ENCODE data around the gene FOXP1. TPM values are rescaled to one million over a fixed set of nuclear protein-coding genes. Genes with fewer than 3 reads are reported as not detected.

FOXP1 gene
- total and polyA plus RNA-seq, 9 of the 15 experiments (the other 6 are each of a cell fraction or from before 2014, with no cell fraction given), result 7.7 to 34.5 (median 13.7) TPM

DNA sequence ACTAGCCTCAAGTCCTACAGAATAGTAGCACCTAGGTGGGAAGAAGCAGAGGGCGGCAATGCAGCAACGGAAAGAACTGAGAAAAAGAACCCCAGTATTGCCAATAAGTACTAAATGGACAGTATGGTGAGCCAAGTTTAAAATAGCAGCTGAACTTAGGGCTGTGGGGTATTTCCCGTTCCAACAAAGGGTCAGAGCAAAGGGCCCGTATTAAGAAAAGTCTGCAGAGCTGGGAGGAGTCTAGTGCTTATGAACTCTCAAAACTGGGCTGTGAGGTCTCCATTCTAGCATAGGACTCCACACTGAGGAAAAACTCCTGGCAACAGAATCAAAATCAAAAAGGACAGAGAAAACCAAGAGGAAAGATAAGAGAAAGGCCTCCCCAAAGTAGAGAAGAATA is 250.7 kb downstream of the FOXP1 start (continued):
- TF ChIP-seq, protein P1, sequence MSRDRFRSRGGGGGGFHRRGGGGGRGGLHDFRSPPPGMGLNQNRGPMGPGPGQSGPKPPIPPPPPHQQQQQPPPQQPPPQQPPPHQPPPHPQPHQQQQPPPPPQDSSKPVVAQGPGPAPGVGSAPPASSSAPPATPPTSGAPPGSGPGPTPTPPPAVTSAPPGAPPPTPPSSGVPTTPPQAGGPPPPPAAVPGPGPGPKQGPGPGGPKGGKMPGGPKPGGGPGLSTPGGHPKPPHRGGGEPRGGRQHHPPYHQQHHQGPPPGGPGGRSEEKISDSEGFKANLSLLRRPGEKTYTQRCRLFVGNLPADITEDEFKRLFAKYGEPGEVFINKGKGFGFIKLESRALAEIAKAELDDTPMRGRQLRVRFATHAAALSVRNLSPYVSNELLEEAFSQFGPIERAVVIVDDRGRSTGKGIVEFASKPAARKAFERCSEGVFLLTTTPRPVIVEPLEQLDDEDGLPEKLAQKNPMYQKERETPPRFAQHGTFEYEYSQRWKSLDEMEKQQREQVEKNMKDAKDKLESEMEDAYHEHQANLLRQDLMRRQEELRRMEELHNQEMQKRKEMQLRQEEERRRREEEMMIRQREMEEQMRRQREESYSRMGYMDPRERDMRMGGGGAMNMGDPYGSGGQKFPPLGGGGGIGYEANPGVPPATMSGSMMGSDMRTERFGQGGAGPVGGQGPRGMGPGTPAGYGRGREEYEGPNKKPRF (IDR thresholded peaks at IDR 0.05; ENCODE audit: low read depth, low read length), result no peak

DNA sequence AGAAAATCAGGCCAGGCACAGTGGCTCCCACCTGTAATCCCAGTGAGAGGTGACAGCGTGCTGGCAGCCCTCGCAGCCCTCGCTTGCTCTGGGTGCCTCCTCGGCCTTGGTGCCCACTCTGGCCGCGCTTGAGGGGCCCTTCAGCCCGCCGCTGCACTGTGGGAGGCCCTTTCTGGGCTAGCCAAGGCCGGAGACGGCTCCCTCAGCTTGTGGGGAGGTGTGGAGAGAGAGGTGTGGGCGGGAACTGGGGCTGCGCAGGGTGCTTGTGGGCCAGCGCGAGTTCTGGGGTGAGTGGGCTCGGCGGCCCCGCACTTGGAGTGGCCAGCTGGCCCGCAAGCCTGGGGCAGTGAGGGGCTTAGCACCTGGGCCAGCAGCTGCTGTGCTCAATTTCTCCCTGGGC is 252.6 kb downstream of the FOXP1 start:
- Histone ChIP-seq H4K20me1 (replicated peaks; ENCODE audit: control insufficient read depth, insufficient read depth, low read length) (no peaks in the 10 kb centered on the region), H3K79me2 (ENCODE audit: control insufficient read depth, insufficient read depth, low read length) (no peaks in the 10 kb centered on the region), H3K9ac (ENCODE audit: insufficient read depth in 1 of 2, low read depth in 2 of 2, low read length in 2 of 2) (no peak overlapping the region), H2AFZ (ENCODE audit: low read depth, low read length) (no peak overlapping the region), H3K36me3 (ENCODE audit: control insufficient read depth, insufficient read depth, low read length) (no peaks in the 10 kb centered on the region), H3K9me1 (ENCODE audit: control insufficient read depth, insufficient read depth, low read length) (no peaks in the 10 kb centered on the region), H3K4me1 (replicated peaks in 1 of 2; ENCODE audit: control insufficient read depth in 2 of 2, insufficient read depth in 2 of 2, low read length in 2 of 2) (no peaks in the 10 kb centered on the region), H3K27me3 (ENCODE audit: control insufficient read depth in 2 of 2, insufficient read depth in 2 of 2, low read length in 2 of 2) (no peaks in the 10 kb centered on the region), H3K4me2 (ENCODE audit: insufficient read depth, low read length) (no peak overlapping the region), H3K4me3 (no peak overlapping the region), H3K27ac (ENCODE audit: extremely low read depth, low read depth, low read length) (no peak overlapping the region), H3K9me3 (replicated peaks; ENCODE audit: control insufficient read depth, insufficient read depth, low read depth, low read length) (no peaks in the 10 kb centered on the region)
- no peak for DNase-seq (ENCODE audit: extremely low read depth in 1 of 4, low spot score in 3 of 4)
- ChIA-PET POLR2A (interaction anchor here (0.5 kb wide), 1 partner anchor 22 kb away, joined by 4 read pairs; no protein-coding TSS in a partner anchor), CTCF (ENCODE audit: low intra/inter-chr PET ratio) (no interaction called here)
- no peak for FAIRE-seq
- intact Hi-C loops (cut with micrococcal nuclease) (no loop called here), in situ Hi-C loops (cut with MboI) (no loop called here)
- no peak for ATAC-seq
- 88% methylated on average over 10 of the region's 18 CpGs for WGBS (ENCODE audit: insufficient coverage, low coverage, missing lambda C conversion rate)
- no TSS peak for BruUV-seq (replicated peaks)
- no peak for TF ChIP-seq RUNX1 (IDR thresholded peaks at IDR 0.05; ENCODE audit: low read depth)
- TF ChIP-seq, protein P2, sequence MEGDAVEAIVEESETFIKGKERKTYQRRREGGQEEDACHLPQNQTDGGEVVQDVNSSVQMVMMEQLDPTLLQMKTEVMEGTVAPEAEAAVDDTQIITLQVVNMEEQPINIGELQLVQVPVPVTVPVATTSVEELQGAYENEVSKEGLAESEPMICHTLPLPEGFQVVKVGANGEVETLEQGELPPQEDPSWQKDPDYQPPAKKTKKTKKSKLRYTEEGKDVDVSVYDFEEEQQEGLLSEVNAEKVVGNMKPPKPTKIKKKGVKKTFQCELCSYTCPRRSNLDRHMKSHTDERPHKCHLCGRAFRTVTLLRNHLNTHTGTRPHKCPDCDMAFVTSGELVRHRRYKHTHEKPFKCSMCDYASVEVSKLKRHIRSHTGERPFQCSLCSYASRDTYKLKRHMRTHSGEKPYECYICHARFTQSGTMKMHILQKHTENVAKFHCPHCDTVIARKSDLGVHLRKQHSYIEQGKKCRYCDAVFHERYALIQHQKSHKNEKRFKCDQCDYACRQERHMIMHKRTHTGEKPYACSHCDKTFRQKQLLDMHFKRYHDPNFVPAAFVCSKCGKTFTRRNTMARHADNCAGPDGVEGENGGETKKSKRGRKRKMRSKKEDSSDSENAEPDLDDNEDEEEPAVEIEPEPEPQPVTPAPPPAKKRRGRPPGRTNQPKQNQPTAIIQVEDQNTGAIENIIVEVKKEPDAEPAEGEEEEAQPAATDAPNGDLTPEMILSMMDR (IDR thresholded peaks at IDR 0.05 in 2 of 3, conservative IDR thresholded peaks at IDR 0.05 in 1 of 3; ENCODE audit: insufficient read depth in 2 of 3, low read depth in 1 of 3, low read length in 3 of 3), result no peak
- no peak for TF ChIP-seq CBX2 (IDR thresholded peaks at IDR 0.05; ENCODE audit: insufficient read depth, low read length, poor library complexity, severe bottlenecking)
- no peak for TF ChIP-seq TEAD2 (tag; IDR thresholded peaks at IDR 0.05)
- TF ChIP-seq, protein P3, sequence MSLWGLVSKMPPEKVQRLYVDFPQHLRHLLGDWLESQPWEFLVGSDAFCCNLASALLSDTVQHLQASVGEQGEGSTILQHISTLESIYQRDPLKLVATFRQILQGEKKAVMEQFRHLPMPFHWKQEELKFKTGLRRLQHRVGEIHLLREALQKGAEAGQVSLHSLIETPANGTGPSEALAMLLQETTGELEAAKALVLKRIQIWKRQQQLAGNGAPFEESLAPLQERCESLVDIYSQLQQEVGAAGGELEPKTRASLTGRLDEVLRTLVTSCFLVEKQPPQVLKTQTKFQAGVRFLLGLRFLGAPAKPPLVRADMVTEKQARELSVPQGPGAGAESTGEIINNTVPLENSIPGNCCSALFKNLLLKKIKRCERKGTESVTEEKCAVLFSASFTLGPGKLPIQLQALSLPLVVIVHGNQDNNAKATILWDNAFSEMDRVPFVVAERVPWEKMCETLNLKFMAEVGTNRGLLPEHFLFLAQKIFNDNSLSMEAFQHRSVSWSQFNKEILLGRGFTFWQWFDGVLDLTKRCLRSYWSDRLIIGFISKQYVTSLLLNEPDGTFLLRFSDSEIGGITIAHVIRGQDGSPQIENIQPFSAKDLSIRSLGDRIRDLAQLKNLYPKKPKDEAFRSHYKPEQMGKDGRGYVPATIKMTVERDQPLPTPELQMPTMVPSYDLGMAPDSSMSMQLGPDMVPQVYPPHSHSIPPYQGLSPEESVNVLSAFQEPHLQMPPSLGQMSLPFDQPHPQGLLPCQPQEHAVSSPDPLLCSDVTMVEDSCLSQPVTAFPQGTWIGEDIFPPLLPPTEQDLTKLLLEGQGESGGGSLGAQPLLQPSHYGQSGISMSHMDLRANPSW (CRISPR knock-in tag; IDR thresholded peaks at IDR 0.05), result no peak
- no peak for TF ChIP-seq TAF7 (tag; IDR thresholded peaks at IDR 0.05)
- no peak for TF ChIP-seq HMG20B (CRISPR knock-in tag; IDR thresholded peaks at IDR 0.05)
- TF ChIP-seq NFATC3 (IDR thresholded peaks at IDR 0.05), result no peak
- TF ChIP-seq SMC3 (conservative IDR thresholded peaks at IDR 0.05; ENCODE audit: insufficient read depth, low read depth, low read length), result no peak
- no peak for TF ChIP-seq SMAD1 (IDR thresholded peaks at IDR 0.05; ENCODE audit: low read depth, low read length, partially characterized antibody)
